ENCODE measurements around the gene KLF17.

DNA sequence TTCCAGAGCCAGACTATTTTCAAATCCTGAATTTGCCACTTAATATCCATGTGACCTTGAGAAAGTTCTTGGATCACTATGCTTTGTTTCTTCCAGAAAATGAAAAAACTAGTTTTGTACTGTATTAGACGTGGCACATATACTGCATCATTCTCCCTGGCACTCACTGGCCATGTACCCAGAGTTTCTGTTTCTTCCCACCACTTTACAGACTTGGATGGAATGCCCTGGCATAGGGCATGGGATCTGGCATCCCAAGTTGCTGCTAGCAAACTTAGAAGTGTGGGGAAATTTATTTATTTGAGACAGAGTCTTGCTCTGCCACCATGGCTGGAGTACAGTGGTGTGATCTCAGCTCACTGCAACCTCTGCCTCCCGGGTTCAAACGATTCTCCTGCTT lies 12.8 kb downstream of the KLF17 start:
- TF ChIP-seq EZH2 (IDR thresholded peaks at IDR 0.05; ENCODE audit: borderline replicate concordance): no peak
- TF ChIP-seq, protein P1, sequence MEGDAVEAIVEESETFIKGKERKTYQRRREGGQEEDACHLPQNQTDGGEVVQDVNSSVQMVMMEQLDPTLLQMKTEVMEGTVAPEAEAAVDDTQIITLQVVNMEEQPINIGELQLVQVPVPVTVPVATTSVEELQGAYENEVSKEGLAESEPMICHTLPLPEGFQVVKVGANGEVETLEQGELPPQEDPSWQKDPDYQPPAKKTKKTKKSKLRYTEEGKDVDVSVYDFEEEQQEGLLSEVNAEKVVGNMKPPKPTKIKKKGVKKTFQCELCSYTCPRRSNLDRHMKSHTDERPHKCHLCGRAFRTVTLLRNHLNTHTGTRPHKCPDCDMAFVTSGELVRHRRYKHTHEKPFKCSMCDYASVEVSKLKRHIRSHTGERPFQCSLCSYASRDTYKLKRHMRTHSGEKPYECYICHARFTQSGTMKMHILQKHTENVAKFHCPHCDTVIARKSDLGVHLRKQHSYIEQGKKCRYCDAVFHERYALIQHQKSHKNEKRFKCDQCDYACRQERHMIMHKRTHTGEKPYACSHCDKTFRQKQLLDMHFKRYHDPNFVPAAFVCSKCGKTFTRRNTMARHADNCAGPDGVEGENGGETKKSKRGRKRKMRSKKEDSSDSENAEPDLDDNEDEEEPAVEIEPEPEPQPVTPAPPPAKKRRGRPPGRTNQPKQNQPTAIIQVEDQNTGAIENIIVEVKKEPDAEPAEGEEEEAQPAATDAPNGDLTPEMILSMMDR (IDR thresholded peaks at IDR 0.05; ENCODE audit: poor library complexity): no peak
- TF ChIP-seq EZH2phosphoT487 (IDR thresholded peaks at IDR 0.05; ENCODE audit: low read depth, severe bottlenecking, unreplicated experiment): no peak

All from hepatocyte (in vitro differentiated cells).